HG03442 (cell line): ENCODE results near the gene GSG1.
A peak's percentile ranks its signal among the peaks of the same experiment; 100 is the strongest.

Experiments used
- ATAC-seq: cut with Tn5 transposase; IDR thresholded peaks from one replicate; pipeline ENCODE4 v1.9.1; 2021; ENCODE audit warnings: mild to moderate bottlenecking, moderate library complexity; ENCODE audit not compliant: unreplicated experiment

GSG1 gene

GRCh38 chr12:13120413-13120812, 16.9 kb upstream of the GSG1 start:
- no peak for ATAC-seq

- no peak for ATAC-seq
Measured at GRCh38 chr12:13119826-13120225, 16.4 kb upstream of the GSG1 start.

GRCh38 chr12:13117029-13117428, 13.6 kb upstream of the GSG1 start:
- ATAC-seq: no peak

- no peak for ATAC-seq
Measured at GRCh38 chr12:13116259-13116658, 12.8 kb upstream of the GSG1 start.

GRCh38 chr12:13114251-13115052, 11.0 kb upstream of the GSG1 start:
- ATAC-seq: no peak

- ATAC-seq: no peak
Measured at GRCh38 chr12:13112968-13113367, 9.5 kb upstream of the GSG1 start.

GRCh38 chr12:13106666-13107065, 3.2 kb upstream of the GSG1 start:
- ATAC-seq: no peak

GRCh38 chr12:13105781-13106180, 2.3 kb upstream of the GSG1 start:
- no peak for ATAC-seq

GRCh38 chr12:13104409-13104808, 942 bp upstream of the GSG1 start:
- ATAC-seq: no peak

GRCh38 chr12:13102461-13103195, 839 bp downstream of the GSG1 start:
- ATAC-seq: no peak

- no peak for ATAC-seq
Measured at GRCh38 chr12:13101821-13102375, 1.6 kb downstream of the GSG1 start.

- ATAC-seq: peak; percentile 85
Measured at GRCh38 chr12:13100882-13101769, 2.3 kb downstream of the GSG1 start.

GRCh38 chr12:13100605-13100881, 2.9 kb downstream of the GSG1 start:
- ATAC-seq: no peak

GRCh38 chr12:13099844-13100604, 3.4 kb downstream of the GSG1 start:
- ATAC-seq: no peak

- no peak for ATAC-seq
Measured at GRCh38 chr12:13099066-13099843, 4.2 kb downstream of the GSG1 start.

GRCh38 chr12:13097491-13098011, 5.9 kb downstream of the GSG1 start:
- no peak for ATAC-seq

- ATAC-seq: no peak
Measured at GRCh38 chr12:13095266-13095995, 8.0 kb downstream of the GSG1 start.

GRCh38 chr12:13094367-13094766, 9.1 kb downstream of the GSG1 start:
- no peak for ATAC-seq

GRCh38 chr12:13093848-13094220, 9.6 kb downstream of the GSG1 start:
- ATAC-seq: no peak
